GM19468 (cell line): ENCODE measurements around the gene TMEM131L.
"Not testable (repeated sequence)": the region's sequence is repeated elsewhere in the genome, so short reads cannot be mapped to it uniquely, and the experiment has no call there.

Source experiments
- ATAC-seq: cut with Tn5 transposase; IDR thresholded peaks from one replicate; pipeline ENCODE4 v1.9.1; 2021; ENCODE audit warnings: mild to moderate bottlenecking, moderate library complexity, moderate number of reproducible peaks; ENCODE audit not compliant: unreplicated experiment; ENCODE audit errors: extremely low read depth

Gene TMEM131L

DNA sequence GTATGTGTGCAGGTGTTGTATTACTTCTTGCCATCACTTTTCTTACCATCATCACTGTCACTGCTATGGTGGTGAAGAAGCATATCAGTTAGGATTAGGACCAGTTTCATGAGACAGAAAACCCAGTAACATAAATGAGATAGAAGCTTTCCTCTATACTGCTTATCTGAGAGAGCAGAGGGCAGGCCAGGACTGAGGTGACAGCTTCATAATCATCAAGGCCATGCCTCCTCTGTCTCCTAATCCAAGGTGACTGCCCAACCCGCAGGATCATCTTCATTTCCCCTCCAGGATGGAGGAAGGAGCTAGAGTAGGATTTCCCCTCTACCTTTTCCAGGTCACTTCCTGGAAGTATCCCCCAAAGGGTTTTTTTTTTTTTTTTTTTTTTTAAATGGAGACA lies 35.4 kb downstream of the TMEM131L start:
- no peak for ATAC-seq

DNA sequence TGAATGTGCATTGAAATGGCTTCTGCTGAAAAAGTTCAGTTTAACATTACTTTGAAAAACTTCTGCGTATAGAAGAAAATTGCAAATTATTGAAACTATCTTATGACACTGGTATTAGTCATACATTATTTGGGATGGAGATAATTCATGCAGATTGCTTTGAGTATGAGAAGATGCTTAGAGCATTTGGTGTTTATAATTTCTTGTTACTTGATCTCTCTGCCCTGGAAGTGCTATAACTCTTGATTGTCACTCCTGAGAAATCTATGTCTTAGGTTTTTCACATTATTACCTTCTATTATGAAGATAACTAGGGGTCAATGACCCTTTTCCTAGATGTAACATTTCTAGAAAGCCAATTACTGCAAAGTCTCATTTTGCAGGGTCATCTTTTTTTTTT lies 36.4 kb downstream of the TMEM131L start:
- ATAC-seq = no peak

DNA sequence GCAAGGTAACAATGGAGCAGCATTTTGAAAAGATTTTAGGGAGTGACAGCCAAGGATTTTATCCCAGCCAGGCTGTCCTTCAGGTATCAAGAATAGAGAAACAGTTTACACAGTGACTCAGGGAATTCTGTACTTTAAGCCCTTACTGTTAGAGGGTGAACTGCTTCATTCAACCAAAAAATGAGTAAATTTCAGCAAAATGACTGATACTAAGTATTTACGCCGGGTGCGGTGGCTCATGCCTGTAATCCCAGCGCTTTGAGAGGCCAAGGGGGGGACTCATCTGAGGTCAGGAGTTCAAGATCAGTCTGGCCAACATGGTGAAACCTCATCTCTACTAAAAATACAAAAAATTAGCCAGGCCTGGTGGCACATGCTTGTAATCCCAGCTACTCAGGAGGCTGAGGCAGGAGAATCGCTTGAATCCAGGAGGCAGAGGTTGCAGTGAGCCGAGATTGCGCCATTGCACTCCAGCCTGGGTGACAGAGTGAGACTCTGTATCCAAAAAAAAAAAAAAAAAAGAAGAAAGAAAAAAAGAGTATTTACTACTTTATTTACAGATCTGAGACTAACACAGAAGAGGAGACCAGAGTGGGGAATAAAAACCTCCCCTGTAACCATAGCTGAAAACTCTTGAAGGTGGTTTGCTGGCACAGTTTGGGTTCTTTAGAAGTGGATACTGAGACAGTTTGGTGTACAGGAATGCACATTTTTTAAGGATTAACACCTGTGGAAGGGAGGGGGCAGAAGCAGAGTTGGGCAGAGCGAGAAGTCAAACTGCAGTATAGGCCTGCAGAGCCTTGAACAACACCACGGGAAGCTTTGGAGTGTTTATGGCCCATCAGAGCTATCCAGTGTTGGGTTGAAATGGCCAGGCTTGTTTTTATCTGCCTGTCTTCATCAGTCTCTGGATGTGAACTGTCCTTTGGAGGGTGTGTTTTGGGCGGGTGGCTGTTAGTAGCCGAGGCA lies 40.5 kb downstream of the TMEM131L start:
- ATAC-seq = no peak

DNA sequence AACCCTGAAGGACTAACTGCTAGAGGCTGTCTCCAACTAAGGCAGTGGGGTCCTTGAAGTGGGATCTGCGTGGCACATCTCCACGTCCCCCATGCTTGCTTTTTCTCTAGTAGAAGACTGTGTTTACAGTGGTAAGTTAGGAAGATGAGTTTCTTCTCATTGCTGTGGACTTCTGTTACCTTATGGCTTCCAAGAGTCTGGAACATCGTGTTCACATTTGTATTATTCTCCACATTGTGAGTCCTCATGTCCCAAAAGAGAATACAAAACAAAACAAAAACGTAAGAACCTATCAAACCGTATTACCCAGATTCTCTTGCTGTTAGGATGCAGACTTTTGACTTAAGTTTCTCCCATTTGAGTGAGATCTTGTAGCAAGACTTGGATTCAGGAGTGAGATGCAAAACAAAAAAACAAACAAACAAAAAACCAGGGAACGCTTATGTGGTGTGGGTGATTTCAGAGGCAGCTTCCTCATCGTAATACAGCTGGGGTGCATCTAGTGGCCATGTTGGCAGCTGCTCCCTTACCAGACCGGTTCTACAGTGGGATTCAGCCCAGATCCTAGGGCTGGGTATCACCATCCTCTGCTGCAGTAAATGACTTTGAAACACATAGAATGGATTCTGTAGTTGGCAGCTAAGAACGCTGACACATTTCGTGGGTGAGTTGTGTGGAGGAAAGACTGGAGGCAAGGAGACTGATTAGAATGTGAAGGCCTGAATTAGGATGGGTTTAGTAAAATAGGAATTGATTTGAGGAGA lies 41.3 kb downstream of the TMEM131L start:
- no peak for ATAC-seq

DNA sequence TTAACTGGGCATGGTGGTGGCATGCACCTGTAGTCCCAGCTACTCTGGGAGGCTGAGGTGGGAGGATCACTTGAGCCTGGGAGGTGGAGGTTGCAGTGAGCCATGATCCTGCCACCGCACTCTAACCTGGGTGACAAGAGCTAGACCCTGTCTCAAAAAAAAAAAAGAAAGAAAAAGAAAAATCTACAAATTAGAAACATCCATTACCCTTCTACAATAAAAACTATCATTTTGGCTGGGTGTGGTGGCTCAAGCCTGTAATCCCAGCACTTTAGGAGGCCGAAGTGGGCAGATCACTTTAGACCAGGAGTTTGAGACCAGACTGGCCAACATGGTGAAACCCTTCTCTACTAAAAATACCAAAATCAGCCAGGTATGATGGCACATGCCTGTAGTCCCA lies 43.1 kb downstream of the TMEM131L start:
- ATAC-seq = not testable (repeated sequence)

DNA sequence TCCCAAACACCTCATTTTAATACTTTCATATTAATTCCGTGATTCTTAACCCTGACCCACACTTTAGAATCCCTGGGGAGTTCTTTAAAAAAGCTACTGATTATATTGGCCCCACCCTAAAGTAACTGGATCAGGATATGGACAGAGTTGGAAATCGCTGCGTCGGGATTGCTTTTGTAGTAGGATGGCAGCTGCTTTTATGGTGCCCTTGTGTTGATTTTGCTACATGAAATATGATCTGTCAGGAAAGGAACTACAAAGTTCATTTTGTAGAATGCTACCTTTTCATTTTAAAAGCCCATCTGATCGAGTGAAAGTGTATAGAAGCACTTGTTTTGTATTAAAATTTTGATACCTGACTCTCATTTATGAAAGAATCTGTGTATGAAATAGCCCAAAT lies 43.6 kb downstream of the TMEM131L start:
- ATAC-seq = no peak

DNA sequence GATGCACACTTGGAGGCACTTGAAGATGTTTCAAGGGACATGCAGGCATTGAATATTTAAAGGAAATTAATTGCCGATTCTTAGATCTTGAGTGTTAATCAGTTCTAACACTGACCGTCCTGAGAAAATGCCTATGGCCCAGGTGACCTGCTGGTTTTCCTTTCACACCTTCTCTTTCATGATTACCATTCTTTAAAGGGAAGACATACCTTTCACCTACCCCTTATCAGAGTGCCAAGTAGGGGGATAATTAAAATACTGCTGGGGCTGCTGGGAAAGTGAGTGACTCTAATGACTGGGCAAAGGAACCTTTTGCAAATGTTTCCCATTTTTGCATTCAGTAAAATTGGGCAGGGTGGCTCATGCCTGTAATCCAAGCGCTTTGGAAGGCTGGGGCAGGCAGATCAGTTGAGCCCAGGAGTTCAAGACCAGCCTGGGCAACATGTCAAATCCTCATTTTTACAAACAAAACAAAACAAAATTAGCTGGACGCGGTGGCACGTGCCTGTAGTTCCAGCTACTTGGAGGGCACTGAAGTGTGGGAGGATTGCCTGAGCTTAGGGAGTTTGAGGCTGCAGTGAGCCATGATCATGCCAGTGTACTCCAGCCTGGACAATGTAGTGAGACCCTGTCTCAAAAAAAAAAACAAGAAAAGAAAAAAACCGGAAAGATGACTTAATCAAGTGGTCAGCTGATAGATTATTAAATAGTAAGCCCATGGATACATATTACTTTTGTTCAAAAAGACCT lies 44.3 kb downstream of the TMEM131L start:
- ATAC-seq = no peak

DNA sequence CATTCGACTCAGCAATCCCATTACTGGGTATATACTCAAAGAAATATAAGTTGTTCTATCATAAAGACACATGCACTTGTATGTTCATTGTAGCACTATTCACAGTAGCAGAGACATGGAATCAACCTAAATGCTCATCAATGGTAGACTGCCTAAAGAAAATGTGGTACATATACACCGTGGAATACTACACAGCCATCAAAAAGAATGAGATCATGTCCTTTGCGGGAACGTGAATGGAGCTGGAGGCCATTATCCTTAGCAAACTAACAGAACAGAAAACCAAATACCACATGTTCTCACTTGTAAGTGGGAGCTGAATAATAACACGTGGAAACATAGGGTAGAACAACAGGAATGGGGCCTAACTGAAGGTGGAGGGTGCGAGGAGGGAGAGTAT lies 44.9 kb downstream of the TMEM131L start:
- ATAC-seq = no peak

DNA sequence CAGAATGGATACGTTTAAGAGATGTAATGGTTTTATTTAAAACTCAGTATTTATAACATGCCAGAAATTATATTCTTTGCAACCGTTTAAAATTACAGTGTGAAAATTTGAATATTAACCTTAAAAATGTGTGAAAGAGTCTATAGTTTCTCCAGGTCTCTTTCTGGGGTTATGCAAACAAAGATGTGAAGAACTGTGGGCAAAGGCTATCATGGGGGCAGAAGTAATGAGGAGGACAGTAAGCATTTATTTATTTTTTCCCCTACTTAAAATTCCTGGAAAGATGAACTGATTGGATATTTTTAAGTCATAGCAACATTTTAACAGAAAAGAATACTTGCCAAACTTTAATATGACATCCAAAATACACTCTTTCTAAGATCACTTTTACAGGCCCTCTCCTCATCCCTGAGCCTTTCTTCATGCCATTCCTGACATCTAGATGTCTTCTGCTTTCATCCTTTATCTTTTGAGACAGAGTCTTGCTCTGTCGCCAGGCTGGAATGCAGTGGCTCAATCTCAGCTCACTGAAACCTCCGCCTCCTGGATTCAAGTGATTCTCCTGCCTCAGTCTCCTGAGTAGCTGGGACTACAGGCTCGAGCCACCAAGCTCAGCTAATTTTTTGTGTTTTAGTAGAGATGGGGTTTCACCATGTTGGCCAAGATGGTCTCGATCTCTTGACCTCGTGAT lies 46.1 kb downstream of the TMEM131L start:
- ATAC-seq = no peak

DNA sequence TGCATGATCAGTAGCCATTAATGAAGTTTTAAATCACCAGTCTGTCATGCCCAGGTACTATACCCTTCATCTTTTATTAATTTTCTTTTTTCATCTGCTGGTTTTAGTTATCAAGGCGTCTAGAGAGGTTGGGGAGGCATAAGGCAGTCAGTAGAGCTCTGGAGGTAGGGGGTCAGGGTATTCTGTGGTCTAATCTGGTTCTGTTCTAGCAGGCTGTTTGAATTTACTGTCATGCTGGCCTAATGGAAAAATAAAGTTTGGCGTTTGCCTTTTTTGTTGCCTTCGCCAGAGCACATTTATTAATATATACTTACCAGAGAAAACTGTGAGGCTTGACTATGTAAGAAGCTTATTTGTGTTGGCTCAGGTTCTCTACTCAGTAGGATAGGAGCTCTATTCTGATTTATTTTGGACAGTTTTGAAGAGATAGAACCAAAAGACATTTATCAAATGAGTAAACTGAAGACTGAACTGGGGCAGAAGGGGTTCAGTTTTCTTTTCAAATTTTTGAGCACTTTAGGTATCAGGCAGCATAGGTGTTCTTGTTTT lies 46.9 kb downstream of the TMEM131L start:
- ATAC-seq = no peak

DNA sequence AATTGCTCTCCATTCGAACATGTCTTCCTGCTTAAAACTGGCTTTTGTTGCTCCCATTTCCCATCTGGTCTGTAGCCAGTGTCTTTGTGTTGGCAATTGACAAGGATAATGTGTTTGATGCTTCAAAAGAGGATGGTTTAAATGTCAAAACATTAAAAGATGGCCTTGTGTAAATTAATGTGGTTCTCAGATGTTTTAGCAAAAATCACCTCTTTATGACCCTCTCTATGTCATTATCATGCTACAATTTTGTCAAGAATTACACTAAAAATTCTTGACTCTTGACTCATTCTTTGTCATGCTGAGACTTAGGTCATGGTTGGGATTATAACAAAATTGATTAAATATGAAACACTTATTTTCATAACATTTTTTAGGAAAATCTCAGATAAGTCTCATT lies 47.4 kb downstream of the TMEM131L start:
- no peak for ATAC-seq

DNA sequence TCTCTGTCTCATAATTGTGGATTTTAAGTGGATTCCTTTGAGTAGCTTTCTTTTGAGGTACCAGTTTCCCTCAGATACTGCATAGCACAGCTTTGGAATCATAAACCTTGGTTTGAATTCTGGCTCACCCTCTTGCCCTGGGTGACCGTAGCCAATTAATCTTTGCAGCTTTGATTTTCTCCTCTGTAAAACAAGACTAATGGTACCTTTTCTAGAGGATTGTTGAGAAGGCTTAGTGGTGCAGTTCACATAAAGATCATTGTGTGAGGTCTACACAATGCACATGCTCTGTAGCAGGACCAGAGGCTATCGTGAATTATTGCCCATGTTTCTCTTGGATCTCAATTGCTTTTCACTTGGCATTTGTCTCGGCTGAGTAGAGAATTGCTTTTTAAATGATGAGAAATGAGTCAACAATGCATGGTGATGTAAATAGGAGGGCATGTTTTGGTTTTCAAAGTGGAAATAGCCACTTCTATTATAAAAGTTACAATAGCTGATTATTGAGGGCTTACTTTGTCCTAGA lies 47.9 kb downstream of the TMEM131L start:
- ATAC-seq = no peak

DNA sequence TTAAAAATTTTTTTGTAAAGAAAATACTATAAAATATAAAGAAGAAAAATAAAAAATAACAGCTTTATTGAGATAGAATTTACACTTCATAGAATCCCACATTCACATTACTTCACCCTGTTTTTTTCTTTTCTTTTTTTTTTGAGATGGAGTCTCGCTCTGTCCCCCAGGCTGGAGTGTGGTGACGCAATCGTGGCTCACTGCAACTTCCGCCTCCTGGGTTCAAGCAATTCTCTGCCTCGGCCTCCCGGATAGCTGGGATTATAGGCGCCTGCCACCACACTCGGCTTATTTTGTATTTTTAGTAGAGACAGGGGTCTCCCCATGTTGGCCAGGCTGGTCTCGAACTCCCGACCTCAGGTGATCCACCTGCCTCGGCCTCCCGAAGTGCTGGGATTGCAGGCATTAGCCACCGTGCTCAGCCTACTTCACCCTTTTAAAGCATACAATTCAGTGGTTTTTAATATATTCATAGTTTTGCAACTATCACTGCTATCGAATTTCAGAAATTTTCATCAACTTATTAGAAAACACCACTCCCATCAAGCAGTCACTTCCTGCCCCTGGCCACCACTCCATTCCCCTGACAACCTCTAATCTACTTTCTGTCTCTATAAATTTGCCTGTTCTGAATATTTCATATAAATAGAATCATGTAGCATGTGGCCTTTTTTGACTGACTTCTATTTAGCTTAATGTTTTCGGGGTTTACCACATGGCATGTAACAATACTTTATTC lies 48.7 kb downstream of the TMEM131L start:
- no peak for ATAC-seq

DNA sequence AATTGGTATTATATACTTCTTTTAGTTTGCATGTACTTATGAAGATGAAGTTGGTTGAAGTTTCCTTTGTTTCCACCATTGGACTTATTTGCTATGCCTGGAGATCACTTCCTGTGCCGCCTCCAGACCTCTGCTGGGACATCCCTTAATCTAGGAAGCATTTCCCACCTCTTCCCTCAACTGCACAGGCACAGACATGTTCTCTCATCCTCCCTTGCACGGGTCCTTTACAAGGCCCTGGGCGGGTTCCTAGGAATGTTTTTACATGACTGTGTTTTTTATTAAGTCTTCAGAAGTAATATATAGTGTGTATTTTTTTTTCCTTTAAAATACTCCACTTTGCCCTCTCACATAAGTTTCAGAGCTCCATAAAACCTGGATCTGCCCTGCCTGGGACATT lies 51.0 kb downstream of the TMEM131L start:
- ATAC-seq = no peak

DNA sequence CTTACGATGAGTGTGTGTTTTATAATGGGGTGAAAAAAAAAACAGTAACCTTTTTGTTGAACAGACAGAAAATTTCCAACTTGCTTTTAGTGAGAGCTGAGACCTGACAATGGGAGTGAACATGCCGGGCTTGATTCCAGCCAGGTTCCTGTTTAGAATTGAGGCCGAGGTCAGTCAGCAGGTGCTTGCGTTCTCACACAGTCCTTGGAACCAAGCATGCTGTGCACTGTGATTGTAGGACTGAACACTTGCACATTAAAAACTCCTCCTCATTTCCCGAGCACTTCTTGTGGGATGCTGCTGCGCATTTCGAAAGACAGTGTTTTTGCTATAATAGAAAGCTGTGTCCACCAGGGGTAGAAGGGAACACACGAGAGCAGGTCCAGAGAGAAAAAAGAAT lies 51.8 kb downstream of the TMEM131L start:
- ATAC-seq = no peak

DNA sequence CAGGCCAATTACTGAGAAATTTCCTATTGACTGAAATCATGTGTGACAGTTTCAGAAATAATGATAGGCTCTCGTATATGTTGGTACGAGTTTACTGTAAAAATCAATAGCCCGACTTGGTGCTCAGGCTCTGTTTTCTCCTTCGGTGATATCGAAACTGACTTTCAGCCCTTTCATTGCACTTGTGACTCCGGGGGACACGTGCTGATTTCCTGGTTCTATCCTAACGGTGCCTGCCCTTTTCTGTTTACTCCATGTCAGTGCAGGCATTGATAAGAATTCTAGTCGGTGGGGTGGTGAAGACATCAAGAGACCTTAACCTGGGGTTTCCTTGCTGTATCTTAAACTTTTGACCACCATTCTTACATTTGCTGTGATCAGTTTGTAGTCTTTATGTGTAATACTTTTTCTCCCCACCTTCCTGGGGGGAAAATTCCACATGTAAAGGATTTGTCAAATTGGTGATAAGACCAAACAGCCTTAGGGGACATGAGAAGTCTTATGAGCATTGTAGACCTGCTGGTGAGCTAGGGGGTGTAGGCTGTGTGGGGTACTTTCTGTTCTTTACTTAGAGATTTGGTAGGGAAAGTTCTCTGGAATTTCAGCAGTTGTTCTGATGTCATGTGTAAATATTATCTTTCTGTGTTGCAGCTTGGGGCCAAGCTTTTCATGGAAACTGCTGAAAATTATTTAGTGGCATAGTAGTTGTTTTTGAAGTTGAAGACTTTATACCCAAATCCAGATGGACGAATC lies 52.7 kb downstream of the TMEM131L start:
- no peak for ATAC-seq

DNA sequence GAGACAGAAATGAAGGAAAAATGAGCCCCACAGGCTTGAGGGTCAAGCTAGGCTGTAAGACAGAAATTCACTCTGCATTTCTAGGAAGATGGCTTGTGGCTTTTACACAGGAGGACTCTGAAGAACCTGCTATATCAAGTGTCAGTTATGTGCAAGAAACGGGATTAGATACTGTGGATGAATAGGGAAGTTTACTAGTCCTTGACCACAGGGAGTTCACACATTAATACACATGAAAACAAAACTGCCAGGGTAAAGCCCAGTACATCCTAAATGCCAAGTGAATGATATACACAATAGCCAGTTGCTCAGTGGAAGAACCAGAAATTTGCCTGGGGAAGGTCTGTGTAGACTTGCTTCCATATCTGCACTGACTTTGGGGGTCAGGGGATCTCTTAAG lies 53.5 kb downstream of the TMEM131L start:
- ATAC-seq = no peak

DNA sequence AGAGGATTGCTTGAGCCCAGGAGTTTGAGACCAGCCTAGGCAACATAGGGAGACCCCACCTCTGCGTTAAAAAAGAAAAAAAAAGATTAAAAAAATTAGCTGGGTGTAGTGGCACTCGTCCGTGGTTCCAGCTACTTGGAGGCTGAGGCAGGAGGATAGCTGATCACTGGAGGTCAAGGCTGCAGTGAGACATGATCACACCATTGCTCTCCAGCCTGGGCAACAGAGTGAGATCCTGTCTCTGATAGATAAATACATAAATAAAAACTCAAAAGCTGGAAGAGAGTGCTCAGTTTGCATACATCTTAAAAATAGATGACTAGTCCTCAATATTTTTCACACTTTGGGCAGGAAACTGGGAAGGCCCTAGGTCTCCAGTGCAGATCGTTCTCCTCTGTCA lies 54.1 kb downstream of the TMEM131L start:
- no peak for ATAC-seq
